Stimulated activated CD4-positive, alpha-beta T cell treated with anti-CD3 and anti-CD28 coated beads, Interleukin-15, amount 100 ng/mL, for 24 hours (primary cell): Measurements from ENCODE around the gene ADPRM.
A peak's percentile ranks its signal among the peaks of the same experiment; 100 is the strongest.
"Not testable (repeated sequence)": the region's sequence is repeated elsewhere in the genome, so short reads cannot be mapped to it uniquely, and the experiment has no call there.

Experiments
- DNase-seq: peaks from one replicate; pipeline ENCODE4 v3.0.0-alpha.2; 2020

ADPRM gene, protein sequence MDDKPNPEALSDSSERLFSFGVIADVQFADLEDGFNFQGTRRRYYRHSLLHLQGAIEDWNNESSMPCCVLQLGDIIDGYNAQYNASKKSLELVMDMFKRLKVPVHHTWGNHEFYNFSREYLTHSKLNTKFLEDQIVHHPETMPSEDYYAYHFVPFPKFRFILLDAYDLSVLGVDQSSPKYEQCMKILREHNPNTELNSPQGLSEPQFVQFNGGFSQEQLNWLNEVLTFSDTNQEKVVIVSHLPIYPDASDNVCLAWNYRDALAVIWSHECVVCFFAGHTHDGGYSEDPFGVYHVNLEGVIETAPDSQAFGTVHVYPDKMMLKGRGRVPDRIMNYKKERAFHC

DNA sequence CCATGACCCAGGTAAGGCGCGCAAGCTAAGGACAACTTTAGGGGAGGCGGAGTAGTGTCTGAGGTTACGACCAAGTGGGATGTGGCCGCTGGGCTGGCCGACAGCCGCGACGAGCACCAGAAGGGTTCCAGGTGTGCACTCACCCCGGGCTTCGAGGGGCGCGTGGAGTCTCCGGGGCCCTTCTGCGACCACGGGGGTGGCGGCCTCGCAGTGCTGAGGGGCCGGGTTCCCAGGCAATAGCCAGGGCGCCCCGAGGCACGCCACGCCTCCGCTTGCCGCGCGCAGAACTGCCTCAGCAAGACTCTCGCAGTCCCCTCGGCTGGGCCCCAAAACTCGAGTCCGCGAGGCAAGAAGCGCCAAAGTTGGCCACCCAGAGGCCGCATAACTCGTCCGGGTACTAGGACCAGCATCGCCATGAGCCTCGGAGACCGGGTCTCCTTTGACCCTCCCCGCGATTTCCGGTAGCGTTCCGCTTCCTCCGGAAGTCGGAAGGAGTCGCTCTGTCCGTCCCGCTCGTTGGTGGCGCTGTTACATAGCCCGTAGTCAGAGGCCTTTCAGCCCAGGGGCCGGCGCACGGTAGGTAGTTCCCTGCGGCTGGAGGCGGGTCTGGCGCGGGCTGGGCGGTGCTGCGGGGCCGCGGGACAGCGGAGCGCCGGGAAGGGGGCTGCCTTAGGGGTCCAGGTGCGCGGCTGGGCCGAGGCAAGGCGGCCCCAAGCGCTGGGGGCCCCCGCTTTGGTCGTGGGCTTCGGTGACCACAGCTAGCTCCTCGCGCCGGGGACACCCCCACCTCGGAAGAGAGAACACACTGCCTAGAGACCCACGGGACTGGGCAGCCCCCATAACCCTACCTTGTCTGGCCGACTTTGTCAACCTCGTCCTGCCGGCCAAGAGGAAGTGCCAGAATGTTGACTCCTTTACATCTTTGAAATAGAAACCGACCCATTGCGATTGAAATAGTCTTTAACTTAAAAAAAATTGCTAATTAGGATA is at the start of gene ADPRM, which contains the start of gene SCO1:
ADPRM (plus strand) TSS at position 503 of the 990 bp plus-strand sequence. CDS start 7,333 bp downstream, outside the sequence.
SCO1 (minus strand) TSS at position 442 of the 990 bp plus-strand sequence; CDS start at position 416, 26 bp downstream.
- peak; percentile 94 for DNase-seq

DNA sequence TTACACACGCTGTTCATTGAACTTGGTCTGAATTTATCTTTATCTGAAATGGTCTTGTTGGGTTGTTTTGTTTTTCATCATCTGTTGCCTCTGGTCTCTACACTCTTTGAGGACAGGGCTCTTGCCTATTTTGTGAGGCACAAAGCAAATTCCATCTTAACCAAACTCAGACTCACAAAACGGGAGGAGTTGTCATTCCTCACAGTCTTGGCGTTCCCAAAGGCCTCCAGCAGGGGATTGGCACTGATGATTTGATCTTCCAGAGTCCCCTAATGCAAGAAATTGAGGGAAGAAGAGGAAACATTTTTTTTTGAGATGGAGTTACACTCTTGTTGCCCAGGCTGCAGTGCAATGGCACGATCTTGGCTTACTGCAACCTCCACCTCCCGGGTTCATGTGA is 49.0 kb upstream of the ADPRM start:
- no peak for DNase-seq

DNA sequence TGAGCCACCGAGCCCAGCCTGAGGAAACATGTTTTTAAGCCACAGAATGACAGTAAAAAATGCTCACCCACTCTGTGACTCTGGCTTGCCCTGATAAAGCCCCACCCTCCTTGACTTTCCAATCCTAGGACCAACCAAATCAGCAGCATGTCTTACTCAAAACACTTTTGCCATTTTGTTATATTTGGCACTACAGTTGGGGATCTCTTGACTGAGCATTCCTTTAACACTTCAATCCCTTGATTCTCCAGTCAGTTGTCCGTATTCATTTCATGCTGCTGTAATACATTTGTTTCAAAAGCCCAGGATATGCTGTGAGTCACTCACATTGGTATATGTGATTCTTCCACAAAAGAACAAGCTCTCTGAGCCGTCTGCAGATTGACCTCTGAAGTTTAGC is 48.4 kb upstream of the ADPRM start:
- no peak for DNase-seq

DNA sequence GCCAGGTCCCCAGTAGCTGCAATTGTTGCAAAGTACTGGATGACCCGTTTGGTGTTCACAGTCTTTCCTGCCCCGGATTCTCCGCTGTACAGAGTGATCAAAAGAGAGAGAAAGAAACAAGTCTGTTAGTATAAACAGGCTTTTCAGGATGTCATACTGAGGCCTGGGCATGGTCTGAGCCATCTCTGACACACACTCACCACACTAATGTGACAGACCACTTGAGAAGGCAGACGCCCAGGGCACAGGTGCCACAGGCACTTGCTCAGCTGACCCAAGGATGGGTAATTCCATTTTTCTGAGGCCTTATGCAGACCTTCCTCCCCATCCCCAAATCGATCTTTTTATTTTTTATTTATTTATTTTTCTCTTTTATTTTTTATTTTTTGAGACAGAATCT is 47.8 kb upstream of the ADPRM start:
- DNase-seq: no peak

DNA sequence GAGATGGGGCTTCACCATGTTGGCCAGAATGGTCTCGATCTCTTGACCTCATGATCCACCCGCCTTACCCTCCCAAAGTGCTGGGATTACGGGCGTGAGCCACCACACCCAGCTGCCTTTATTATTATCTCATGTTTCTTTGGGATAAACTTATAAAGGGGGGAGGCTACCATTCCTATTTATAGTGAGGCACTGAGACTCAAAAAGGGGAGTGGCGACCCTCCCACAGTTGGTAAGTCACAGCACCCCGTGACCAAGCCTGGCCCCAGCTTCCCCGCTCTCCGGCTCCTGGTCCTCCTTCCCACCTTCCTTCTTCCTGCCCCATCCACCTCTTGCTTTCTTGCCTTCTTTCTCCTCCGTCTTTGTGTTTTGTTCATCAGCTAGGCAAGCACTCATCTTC is 45.5 kb upstream of the ADPRM start:
- no peak for DNase-seq

DNA sequence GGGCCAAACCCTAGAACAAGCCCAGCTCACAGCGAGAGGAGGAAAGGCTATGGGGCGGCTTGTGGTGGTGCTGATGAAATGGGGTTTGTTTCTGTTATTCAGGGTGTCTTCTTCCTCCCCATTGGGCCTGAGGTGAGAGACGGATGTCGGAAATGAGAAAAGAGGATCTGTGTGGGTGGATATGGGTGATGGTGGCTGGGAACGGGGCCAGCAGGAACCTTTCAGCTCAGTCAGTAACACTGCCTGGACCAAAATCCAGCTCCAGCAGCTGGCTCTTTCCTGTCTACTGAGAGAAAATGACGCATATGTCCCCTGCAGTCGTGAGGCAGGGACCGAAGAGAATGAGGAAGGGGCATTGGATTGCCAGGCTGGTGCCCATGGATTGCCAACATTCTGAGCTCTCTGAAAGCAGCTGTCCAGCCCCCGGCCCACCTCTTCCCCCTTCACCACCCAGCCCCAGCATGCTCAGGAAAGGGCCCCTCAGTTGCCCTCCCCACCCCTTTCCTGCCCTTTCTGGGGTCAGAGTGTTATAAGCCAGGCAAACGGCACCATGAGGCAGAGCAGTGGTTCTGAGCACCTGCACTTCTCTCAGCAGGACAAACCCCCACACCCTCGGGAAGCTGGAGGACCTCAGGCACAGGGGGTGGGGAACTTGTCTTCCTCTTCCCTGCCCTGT is 44.3 kb upstream of the ADPRM start:
- DNase-seq: peak; percentile 34

DNA sequence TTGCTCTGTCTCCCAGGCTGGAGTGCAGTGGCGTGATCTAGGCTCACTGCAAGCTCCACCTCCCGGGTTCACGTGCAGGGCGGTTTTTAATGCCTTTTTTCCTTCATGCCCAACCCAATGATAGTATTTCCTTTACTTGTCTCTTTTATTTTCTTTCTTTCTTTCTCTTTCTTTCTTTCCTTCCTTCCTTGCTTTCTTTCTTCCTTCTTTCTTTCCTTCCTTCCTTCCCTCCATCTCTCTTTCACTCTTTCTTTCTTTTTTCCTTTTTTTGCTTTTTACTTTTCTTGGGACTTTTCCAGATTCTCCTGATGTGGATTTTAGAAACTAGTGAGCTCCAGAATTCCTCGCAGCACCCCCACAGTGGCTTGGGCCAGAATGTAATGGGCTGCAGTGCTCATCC is 43.4 kb upstream of the ADPRM start:
- DNase-seq: no peak

DNA sequence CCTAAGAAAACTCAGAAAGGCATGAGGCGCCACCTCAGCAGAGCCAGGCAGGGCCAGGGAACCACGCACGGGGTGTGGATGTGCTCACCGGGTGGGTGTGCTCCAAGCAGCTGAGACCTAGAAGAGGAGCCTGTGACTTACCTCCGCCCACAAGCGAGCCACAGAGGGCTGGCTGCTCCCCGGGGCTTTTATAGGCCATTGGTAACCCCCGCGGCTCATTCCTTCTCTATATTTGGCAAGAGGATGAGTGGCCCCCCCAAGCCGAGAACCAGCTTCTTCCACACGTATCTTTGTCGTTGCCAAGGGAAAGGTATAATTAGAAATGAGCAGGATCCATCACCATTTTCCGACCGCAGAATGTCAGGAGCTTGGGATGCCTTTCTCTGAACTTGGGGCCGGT is 40.2 kb upstream of the ADPRM start, which contains the start of gene MYH3:
MYH3 (minus strand) TSS at position 162 of the 400 bp plus-strand sequence. CDS start 2,245 bp downstream, outside the sequence.
- DNase-seq: no peak

DNA sequence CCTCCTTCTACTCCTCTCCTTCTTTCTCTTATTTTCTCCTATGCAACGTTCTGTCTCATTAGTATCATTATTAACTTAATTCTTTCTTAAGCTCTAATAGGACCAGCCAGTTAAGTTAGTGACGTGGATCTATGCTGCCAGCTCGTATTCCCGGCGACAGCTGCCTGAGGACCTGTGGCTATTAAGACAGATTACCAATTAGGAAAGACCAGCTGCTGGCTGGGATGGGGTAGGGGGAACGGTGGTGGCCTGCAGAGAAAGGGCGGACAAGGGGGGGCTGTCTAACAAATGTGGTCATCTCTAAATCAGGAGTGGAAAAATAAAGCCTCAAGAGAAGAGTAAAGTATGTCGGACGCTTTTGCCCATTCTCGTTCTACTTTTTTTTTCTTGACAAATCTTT is 39.5 kb upstream of the ADPRM start:
- no peak for DNase-seq

DNA sequence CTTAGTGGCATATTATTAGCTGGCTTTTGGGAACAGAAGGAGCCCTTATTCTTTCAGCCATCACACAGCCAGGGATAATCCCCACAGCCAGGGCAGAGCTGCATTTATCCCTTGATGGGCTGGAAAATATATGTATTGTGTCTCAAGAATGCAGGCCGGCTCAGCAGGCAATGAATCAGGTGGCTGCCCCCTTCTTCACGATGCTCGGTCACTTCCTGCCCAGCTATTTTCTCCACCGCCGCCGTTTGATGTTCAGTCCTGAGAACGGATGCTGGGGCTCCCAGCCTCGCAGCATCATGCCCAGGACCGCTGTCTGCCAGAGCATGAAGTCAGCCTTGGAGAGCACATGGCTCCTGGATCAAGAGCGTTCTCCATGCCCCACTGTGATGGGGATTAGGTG is 36.0 kb upstream of the ADPRM start:
- no peak for DNase-seq

DNA sequence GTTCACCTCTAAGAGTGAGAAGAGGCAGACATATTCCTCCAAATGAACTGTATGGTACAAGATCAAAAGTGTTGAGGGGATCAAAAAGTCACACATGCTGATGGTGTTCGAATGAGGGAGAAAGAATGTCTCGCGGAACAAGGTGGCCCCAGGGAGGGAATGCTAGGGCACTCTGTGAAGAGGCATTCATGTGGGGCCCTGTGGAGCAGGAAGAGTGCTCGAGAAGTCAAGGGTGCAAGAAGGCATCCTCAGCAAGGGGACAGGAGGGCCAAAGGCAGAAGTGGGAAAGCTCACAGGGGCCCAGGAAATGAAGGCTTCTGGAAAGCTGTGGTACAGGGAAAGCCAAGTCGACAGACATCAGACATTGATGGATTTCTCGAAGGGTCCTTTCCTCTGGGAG is 34.2 kb upstream of the ADPRM start:
- no peak for DNase-seq

DNA sequence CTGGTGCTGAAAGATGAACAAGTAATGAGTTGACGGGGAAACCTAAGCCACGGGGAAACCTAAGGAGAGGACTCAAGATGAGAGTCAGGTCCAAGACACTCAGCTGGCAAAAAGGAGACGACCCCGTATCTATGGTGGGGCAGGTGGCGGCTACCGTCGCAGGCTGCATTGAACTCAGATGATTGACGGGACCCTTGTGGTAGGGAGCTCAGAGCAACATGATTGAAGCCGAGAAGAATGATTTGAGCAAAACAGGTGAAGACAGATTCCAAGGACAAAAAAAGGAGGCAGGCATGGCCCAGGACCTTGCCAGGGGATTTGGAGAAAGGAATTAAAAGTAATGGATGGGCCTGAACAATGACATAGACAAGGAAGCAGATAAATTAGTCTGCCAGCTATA is 32.8 kb upstream of the ADPRM start:
- DNase-seq: no peak

DNA sequence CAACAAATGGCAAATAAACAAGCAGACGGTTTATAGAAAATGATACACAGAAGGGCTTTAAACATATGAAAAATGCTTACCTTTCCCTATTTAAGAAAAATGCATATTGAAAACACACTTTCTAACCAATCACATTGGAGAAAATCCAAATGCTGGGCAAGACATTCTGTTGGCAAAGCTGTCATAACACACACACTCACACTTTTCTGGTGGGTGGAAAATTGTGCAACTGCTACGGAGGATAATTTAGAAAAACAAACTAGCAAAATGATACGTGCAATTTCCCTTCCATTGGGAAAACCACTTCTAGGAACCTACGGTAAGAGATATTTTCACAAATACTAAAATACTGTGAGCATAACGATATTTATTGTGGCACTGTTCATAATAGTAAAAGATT is 30.5 kb upstream of the ADPRM start:
- DNase-seq: no peak

DNA sequence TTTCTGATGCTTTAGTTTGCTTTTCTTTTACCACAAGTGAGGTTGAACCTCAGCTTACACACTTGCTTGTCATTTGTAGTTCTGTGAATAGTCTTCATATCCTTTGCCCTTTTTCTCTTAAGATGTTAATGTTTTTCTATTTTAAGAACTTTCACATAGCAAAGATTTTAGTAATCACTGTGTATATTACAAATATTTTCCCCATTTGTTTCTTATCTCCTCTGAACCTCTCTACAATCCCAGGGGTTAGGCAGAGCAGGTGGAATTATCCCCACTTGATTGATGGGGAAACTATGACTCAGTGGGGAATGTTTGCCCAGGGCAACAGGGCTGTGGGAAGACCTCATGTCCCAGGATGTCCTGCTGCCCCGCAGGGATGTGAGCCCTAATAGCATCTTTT is 28.6 kb upstream of the ADPRM start:
- no peak for DNase-seq

DNA sequence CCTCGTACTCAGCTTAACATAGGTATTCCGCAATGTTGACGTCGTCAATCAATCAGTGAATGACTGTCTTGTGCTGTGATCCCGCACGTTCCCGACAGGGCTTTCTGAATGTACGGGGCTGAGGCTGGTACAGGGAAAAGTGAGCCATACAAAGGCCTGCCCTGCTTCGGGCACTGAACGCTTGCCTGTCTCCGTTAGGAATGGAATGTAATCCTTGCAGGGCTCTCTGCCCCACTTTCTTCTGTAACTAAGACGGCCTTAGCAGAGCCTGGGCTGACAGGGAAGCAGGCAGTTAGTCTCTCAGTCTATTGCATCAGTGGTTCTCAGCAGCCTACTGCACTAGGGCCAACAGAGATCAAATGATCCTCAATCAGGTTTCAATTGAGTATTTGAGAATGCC is 24.1 kb upstream of the ADPRM start:
- no peak for DNase-seq

DNA sequence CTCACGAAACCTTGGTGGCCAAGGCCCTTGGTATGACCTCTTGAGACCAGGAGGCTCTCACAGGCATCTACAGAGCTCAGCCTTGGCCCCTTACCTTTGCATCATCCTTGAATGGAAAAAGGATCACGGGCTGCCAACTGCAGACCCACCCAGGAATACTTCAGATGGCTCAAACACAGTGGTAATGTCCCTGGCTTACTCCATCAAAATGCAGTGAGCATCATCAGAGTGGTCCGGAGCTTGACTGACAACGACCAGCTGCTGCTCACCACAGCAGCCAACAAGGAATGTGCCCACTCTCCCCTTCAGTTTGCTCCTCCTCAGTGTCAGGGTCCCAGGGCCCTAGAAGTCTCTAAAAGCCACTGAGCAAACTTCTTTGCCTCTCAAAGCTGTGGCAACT is 22.7 kb upstream of the ADPRM start:
- DNase-seq: no peak

DNA sequence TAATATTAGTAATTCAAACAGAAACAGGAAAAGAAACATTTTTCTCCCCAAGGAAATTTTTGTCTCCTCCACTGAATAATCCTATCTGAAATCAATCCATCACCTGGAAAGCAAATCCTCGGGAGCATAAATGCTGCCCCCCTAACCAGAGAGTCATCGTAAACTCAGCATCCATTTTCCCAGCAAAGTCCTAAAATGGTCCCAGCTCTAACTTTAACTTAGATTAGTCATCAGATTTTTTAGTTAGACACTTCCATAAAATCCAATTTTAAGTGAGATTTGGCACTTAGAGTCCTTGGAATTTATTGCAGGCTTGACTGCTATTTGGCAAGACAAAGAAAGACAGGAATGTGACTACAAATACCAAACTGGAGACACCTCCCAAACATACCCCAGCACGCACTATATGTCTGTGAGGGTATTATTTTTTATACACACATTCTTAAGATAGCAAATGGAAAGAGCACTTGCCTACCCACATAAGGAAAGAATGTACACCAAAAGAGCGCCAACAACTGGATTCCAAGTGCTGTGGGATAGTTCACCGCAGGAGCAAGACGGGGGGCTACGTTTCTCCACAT is 15.4 kb upstream of the ADPRM start:
- no peak for DNase-seq

DNA sequence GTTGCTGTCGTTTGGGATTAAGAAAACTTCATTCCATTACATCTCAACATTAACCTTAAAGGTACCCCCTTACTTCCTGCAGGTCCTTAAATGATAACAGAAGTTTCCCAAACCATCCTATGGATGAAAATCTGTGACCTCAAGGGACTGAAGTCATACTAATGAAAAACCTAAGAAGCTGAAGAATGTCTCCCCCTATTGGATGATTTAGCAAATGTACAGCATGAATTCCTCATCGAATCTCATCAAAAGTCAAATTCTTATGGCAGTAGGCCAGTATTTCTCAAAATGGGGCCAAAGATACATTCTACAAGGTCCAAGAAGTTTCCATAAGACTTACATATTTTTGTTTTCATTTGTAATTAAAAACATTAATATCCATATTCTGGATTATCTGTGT is 13.5 kb upstream of the ADPRM start:
- no peak for DNase-seq

DNA sequence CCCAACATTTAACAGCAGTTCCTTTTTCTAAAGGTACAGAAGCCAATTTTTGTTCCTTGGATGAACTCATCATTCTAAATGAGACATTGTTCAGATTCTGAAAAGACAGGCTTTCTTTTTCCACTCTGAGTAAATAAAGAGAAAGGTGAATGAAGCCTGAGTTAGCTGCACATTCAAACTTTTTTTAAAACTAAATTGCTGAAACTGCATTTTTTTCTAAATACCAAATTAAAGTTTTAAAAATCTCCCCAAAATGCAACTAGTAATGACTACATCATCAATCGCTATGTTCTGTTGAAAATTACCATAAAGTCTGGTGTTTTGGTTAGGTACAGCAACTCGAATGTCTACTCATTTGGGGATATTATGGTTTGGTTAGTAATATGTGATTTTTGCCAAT is 9.9 kb upstream of the ADPRM start:
- DNase-seq: no peak

DNA sequence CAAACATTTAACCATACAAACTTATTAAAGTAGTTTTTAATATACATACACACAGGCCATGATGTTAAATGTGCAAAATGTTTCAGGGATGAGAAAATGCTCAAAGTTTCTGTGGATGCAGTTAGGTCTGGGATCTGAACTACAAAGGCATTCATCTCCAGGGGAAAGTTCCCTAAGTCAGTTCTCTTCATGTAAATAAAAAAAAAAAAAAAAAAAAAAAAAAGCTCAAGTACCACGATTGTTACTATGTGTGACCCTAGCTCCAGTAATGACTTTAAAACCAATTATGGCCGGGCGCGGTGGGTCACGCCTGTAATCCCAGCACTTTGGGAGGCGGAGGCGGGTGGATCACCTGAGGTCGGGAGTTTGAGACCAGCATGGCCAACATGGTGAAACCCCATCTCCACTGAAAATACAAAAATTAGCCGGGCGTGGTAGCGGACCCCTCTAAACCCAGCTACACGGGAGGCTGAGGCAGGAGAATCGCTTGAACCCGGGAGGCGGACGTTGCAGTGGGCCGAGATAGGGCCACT is 1.5 kb upstream of the ADPRM start:
- not testable (repeated sequence) for DNase-seq

DNA sequence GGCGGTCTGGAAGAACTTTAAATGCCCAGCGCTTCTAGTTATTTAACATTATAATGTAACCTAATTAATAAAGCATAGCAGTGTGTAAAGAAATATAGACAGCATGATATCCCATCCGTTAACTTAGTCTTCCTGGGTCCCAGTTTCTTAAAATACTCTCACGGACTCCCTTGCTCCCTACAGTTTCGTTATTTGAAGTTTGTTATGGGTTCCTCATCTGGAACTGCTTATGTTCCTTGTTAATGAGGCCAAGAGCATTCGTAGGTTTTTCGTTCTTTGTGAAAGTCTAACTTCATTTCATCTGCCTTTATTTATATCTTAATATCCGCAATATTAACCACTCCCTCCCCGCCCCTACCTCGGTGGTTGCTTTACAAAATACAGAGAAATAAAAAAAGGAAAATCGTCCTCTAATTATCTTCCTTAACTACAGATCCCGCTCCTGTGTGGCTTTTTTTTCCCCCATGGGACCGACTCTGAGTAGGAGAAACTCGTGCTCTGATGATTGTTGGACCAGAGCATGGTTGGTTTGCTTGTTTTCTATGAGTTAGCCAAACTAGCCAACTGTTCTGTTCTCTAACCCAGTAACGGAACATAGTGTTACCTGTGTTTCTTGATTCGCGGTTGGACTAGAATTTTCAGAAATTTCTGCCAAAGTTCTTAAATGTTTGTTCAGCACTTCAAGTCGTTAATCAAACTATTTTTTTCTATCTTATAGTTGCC is 863 bp downstream of the ADPRM start:
- no peak for DNase-seq

DNA sequence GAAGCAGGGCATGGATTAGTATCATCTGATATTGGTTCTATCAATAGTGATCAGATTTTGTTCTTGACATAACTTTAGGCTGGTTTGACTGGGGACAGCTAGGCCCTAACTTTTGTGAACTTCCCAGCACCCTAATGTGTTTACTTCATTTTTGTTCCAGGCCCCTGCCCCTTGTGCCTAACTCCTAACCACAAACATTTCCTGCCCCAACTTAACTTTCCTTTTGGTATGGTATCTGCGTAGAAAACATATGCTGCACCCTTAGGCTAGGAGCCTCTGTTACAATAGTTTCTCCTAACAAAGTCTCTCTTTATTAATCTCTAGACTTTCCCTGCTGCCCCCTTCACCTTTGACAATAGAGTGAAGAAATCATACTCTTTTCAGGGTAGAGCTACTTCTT is 2.5 kb downstream of the ADPRM start:
- no peak for DNase-seq
